HepG2 (cell line): ENCODE results near the gene ABCB6. TPM values are rescaled to one million over a fixed set of nuclear protein-coding genes. Genes with fewer than 3 reads are reported as not detected.

Source experiments
- CHCHD3 ChIP-seq: sonication (generic); formaldehyde crosslinking; IDR thresholded peaks from 2 replicates; pipeline ENCODE4 v1.8.0; 2022; ENCODE audit warnings: mild to moderate bottlenecking, missing genetic modification reagents, moderate library complexity
- EEA1 ChIP-seq: sonication (generic); formaldehyde crosslinking; IDR thresholded peaks from 2 replicates; pipeline ENCODE4 v1.5.1; 2020; ENCODE audit warnings: mild to moderate bottlenecking, missing genetic modification reagents, borderline replicate concordance
- FOSL2 ChIP-seq: sonication (generic); formaldehyde crosslinking; IDR thresholded peaks from 2 replicates; pipeline ENCODE4 v1.4.0; 2020; ENCODE audit warnings: missing genetic modification reagents
- FOXP1 ChIP-seq, 2 experiments: fragments of 450-650 bp in 1 of 2; IDR thresholded peaks; 2 replicates each; pipeline ENCODE4 v1.6.1; 2017 to 2018; ENCODE audit warnings: antibody characterized with exemption in 1 of 2
- HNRNPH1 ChIP-seq: fragments of 200-400 bp; formaldehyde crosslinking; optimal IDR thresholded peaks from 2 replicates; pipeline ENCODE3; 2017; ENCODE audit warnings: mild to moderate bottlenecking, low read depth, low read length
- MBD4 ChIP-seq: IDR thresholded peaks from 2 replicates; pipeline ENCODE4 v1.6.1; 2012; ENCODE audit warnings: low read length, inconsistent platforms, borderline replicate concordance
- MED8 ChIP-seq: sonication (generic); formaldehyde crosslinking; IDR thresholded peaks from 2 replicates; pipeline ENCODE4 v1.8.1; 2023; ENCODE audit warnings: mild to moderate bottlenecking, missing genetic modification reagents; ENCODE audit not compliant: insufficient replicate concordance
- NKX3-1 ChIP-seq: sonication (generic); formaldehyde crosslinking; IDR thresholded peaks from 2 replicates; pipeline ENCODE4 v1.5.0; 2020; ENCODE audit warnings: missing genetic modification reagents
- NR3C1 ChIP-seq: sonication (generic); formaldehyde crosslinking; IDR thresholded peaks from 2 replicates; pipeline ENCODE4 v1.4.0; 2020; ENCODE audit warnings: missing genetic modification reagents
- RBAK ChIP-seq: sonication (generic); formaldehyde crosslinking; IDR thresholded peaks from 2 replicates; pipeline ENCODE4 v1.5.1; 2020; ENCODE audit warnings: mild to moderate bottlenecking, missing genetic modification reagents
- SALL1 ChIP-seq: sonication (generic); formaldehyde crosslinking; IDR thresholded peaks from 2 replicates; pipeline ENCODE4 v1.8.0; 2022; ENCODE audit warnings: mild to moderate bottlenecking, missing genetic modification reagents
- WIZ ChIP-seq: sonication (generic); formaldehyde crosslinking; IDR thresholded peaks from 2 replicates; pipeline ENCODE4 v1.5.1; 2020; ENCODE audit warnings: mild to moderate bottlenecking, missing genetic modification reagents
- ZNF292 ChIP-seq: sonication (generic); formaldehyde crosslinking; IDR thresholded peaks from 2 replicates; pipeline ENCODE4 v1.8.1; 2022; ENCODE audit warnings: mild to moderate bottlenecking, low read depth, missing genetic modification reagents, borderline replicate concordance
- ZNF382 ChIP-seq: sonication (generic); formaldehyde crosslinking; IDR thresholded peaks from 2 replicates; pipeline ENCODE4 v1.5.0; 2020; ENCODE audit warnings: missing genetic modification reagents, mild to moderate bottlenecking, borderline replicate concordance
- ZNF546 ChIP-seq: sonication (generic); formaldehyde crosslinking; conservative IDR thresholded peaks from 2 replicates; pipeline ENCODE4 v1.8.1; 2023; ENCODE audit warnings: mild to moderate bottlenecking, missing genetic modification reagents
- ZNF547 ChIP-seq: sonication (generic); formaldehyde crosslinking; IDR thresholded peaks from 2 replicates; pipeline ENCODE4 v1.5.1; 2020; ENCODE audit warnings: mild to moderate bottlenecking, missing genetic modification reagents
- ZNF790 ChIP-seq: sonication (generic); formaldehyde crosslinking; IDR thresholded peaks from 2 replicates; pipeline ENCODE4 v1.8.0; 2022; ENCODE audit warnings: missing genetic modification reagents, mild to moderate bottlenecking, borderline replicate concordance
- ZNF816 ChIP-seq: sonication (generic); formaldehyde crosslinking; IDR thresholded peaks from 2 replicates; pipeline ENCODE4 v1.8.0; 2022; ENCODE audit warnings: missing genetic modification reagents, mild to moderate bottlenecking, borderline replicate concordance
- polyA plus RNA-seq, 8 experiments: library from polyadenylated mRNA; depleted of rRNA in 3 of 8; stranded (reverse) in 7 of 8; unstranded in 1 of 8; fragments of >200 nt; fragmentation: Illumina TruSeq in 4 of 8; extraction: Trizol in 4 of 8; gene quantifications; 2 replicates each; pipeline versions ENCODE4 v1.2.1 to v1.2.3, GENCODE V29; 2011 to 2016; ENCODE audit warnings: low read depth in 4 of 8, missing spikeins in 1 of 8, mixed read lengths in 1 of 8; ENCODE audit not compliant: insufficient read depth in 1 of 8
- total RNA-seq, 5 experiments: library from RNA; depleted of rRNA; stranded (reverse); fragments of >200 nt; fragmentation: Illumina TruSeq; extraction: Trizol; gene quantifications; 2 replicates each; pipeline ENCODE4 v1.2.3, GENCODE V29; 2016; ENCODE audit warnings: low read depth in 1 of 5
- TF ChIP-seq, protein P1 (sequence below): sonication (generic); formaldehyde crosslinking; IDR thresholded peaks from 2 replicates; pipeline ENCODE4 v1.5.1; 2020; ENCODE audit warnings: missing genetic modification reagents, mild to moderate bottlenecking, borderline replicate concordance
- TF ChIP-seq, protein P2 (sequence below): sonication (generic); formaldehyde crosslinking; IDR thresholded peaks from 2 replicates; pipeline ENCODE4 v1.5.1; 2020; ENCODE audit warnings: mild to moderate bottlenecking, missing genetic modification reagents
- TF ChIP-seq, protein P3 (sequence below): sonication (generic); formaldehyde crosslinking; IDR thresholded peaks from 2 replicates; pipeline ENCODE4 v1.5.0; 2020; ENCODE audit warnings: mild to moderate bottlenecking, missing genetic modification reagents, borderline replicate concordance

The ABCB6 gene
- total and polyA plus RNA-seq, 2 of the 13 experiments (the other 11 are each of a cell fraction or from before 2014, with no cell fraction given): 91.1 to 137 TPM

DNA sequence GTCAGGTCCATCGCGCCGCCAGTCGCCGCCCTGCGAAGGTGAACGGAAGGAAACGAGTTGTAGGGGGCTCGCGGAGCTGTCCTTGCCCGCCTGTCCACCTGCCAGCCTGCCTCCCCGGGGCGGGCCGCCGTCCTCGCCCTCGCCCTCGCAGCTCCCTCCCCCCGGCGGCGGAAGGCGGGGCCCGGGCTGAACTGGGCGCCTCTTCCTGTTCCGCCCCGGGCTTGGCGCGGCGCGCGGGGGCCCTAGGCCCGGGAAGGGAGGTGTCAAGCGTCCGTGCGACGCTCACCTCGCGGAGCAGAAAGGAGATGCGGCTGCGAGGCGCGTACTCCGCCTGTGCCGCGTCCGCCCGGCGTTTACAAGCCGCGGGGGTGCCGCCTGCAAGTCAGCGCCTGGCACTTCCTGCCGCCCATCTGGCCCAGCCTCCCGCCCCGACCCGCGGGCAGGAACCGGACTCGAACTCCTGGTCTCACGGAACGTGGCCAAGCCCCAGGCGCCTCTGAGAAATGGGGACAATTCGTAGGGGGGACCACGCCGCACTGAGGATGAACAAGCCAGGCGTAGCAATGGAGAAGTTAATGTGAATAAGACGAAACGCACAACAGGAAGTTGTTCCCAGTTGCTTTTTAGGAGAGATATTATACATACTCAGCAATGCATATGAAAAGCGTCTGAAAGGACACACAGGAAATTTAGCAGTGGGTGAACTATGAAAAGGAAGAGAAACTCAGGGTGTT lies 41.8 kb downstream of the ABCB6 start, which contains the start of gene CNPPD1 (continued):
- TF ChIP-seq, protein P1, sequence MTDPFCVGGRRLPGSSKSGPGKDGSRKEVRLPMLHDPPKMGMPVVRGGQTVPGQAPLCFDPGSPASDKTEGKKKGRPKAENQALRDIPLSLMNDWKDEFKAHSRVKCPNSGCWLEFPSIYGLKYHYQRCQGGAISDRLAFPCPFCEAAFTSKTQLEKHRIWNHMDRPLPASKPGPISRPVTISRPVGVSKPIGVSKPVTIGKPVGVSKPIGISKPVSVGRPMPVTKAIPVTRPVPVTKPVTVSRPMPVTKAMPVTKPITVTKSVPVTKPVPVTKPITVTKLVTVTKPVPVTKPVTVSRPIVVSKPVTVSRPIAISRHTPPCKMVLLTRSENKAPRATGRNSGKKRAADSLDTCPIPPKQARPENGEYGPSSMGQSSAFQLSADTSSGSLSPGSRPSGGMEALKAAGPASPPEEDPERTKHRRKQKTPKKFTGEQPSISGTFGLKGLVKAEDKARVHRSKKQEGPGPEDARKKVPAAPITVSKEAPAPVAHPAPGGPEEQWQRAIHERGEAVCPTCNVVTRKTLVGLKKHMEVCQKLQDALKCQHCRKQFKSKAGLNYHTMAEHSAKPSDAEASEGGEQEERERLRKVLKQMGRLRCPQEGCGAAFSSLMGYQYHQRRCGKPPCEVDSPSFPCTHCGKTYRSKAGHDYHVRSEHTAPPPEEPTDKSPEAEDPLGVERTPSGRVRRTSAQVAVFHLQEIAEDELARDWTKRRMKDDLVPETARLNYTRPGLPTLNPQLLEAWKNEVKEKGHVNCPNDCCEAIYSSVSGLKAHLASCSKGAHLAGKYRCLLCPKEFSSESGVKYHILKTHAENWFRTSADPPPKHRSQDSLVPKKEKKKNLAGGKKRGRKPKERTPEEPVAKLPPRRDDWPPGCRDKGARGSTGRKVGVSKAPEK (CRISPR knock-in tag): no peak
- peak; percentile 97 for TF ChIP-seq MED8 (CRISPR knock-in tag)
- peak; percentile 50 for TF ChIP-seq FOSL2 (CRISPR knock-in tag)
- TF ChIP-seq ZNF816 (CRISPR knock-in tag): peak; percentile 99
- TF ChIP-seq ZNF546 (CRISPR knock-in tag): peak; percentile 98
- peak; percentile 33; the same call in 1 of the 2 replicates for TF ChIP-seq WIZ (CRISPR knock-in tag)
- peak; percentile 99 for TF ChIP-seq SALL1
- TF ChIP-seq, protein P2, sequence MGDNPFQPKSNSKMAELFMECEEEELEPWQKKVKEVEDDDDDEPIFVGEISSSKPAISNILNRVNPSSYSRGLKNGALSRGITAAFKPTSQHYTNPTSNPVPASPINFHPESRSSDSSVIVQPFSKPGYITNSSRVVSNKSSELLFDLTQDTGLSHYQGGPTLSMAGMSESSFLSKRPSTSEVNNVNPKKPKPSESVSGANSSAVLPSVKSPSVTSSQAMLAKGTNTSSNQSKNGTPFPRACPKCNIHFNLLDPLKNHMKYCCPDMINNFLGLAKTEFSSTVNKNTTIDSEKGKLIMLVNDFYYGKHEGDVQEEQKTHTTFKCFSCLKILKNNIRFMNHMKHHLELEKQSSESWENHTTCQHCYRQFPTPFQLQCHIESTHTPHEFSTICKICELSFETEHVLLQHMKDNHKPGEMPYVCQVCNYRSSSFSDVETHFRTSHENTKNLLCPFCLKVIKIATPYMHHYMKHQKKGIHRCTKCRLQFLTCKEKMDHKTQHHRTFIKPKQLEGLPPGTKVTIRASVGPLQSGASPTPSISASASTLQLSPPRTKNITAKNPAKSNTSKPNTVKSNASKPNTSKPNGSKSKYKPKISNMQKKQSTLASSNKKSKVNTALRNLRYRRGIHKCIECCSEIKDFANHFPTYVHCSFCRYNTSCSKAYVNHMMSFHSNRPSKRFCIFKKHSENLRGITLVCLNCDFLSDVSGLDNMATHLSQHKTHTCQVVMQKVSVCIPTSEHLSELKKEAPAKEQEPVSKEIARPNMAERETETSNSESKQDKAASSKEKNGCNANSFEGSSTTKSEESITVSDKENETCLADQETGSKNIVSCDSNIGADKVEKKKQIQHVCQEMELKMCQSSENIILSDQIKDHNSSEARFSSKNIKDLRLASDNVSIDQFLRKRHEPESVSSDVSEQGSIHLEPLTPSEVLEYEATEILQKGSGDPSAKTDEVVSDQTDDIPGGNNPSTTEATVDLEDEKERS (CRISPR knock-in tag): no peak; the same call in 1 of the 2 replicates
- TF ChIP-seq, protein P3, sequence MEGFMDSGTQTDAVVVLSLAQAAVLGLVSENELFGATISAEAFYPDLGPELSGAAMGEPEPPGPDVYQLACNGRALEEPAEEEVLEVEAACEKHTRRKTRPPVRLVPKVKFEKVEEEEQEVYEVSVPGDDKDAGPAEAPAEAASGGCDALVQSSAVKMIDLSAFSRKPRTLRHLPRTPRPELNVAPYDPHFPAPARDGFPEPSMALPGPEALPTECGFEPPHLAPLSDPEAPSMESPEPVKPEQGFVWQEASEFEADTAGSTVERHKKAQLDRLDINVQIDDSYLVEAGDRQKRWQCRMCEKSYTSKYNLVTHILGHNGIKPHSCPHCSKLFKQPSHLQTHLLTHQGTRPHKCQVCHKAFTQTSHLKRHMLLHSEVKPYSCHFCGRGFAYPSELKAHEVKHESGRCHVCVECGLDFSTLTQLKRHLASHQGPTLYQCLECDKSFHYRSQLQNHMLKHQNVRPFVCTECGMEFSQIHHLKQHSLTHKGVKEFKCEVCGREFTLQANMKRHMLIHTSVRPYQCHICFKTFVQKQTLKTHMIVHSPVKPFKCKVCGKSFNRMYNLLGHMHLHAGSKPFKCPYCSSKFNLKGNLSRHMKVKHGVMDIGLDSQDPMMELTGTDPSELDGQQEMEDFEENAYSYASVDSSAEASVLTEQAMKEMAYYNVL (CRISPR knock-in tag): peak; percentile 72
- TF ChIP-seq HNRNPH1: no peak
- TF ChIP-seq EEA1 (CRISPR knock-in tag): peak; percentile 80; the same call in 1 of the 2 replicates
- TF ChIP-seq FOXP1 (IDR thresholded peaks at IDR 0.05): no peak
- TF ChIP-seq FOXP1 (CRISPR knock-in tag; IDR thresholded peaks at IDR 0.05): peak; percentile 45
- peak; percentile 69; the same call in 1 of the 2 replicates for TF ChIP-seq NKX3-1 (CRISPR knock-in tag)
- no peak for TF ChIP-seq NR3C1 (CRISPR knock-in tag)
- no peak for TF ChIP-seq MBD4
- TF ChIP-seq ZNF382 (CRISPR knock-in tag): no peak
- TF ChIP-seq ZNF547 (CRISPR knock-in tag): peak; percentile 98
- TF ChIP-seq ZNF790: peak; percentile 61; the same call in 1 of the 2 replicates
- TF ChIP-seq ZNF292 (CRISPR knock-in tag): no peak
- no peak for TF ChIP-seq RBAK (CRISPR knock-in tag)
- TF ChIP-seq CHCHD3: peak; percentile 82
